C4-2B (cell line): ENCODE data around the gene MTR.

Experiments
- H3K27ac ChIP-seq: fragments of 450-650 bp; 2 replicates; pipeline ENCODE4 v1.5.1; 2017
- CTCF ChIP-seq: fragments of 450-650 bp; conservative IDR thresholded peaks from 2 replicates; pipeline ENCODE4 v1.5.1; 2017; ENCODE audit warnings: mild to moderate bottlenecking
- ZFX ChIP-seq: fragments of 450-650 bp; IDR thresholded peaks from 2 replicates; pipeline ENCODE4 v1.6.1; 2017

MTR gene

GRCh38 chr1:236913371-236914037, 118.4 kb downstream of the MTR start:
- no peak for TF ChIP-seq CTCF
- no peak for TF ChIP-seq ZFX
- H3K27ac ChIP-seq, result no peak overlapping the region

- H3K27ac ChIP-seq, result no peak overlapping the region
Measured at GRCh38 chr1:236914375-236914774, 119.3 kb downstream of the MTR start.

GRCh38 chr1:236916131-236916800, 121.2 kb downstream of the MTR start:
- TF ChIP-seq ZFX (no peak), CTCF (no peak)
- H3K27ac ChIP-seq, result no peak overlapping the region

More at GRCh38 chr1:236914375-236914774, 119.3 kb downstream of the MTR start:
- no peak for TF ChIP-seq ZFX
- TF ChIP-seq CTCF, result no peak

GRCh38 chr1:236917448-236917847, 122.4 kb downstream of the MTR start:
- no peak for TF ChIP-seq ZFX
- TF ChIP-seq CTCF, result no peak
- no peak overlapping the region for H3K27ac ChIP-seq

- TF ChIP-seq CTCF (no peak), ZFX (no peak)
- H3K27ac ChIP-seq, result no peak overlapping the region
Measured at GRCh38 chr1:236920286-236920894, 125.3 kb downstream of the MTR start.

DNA sequence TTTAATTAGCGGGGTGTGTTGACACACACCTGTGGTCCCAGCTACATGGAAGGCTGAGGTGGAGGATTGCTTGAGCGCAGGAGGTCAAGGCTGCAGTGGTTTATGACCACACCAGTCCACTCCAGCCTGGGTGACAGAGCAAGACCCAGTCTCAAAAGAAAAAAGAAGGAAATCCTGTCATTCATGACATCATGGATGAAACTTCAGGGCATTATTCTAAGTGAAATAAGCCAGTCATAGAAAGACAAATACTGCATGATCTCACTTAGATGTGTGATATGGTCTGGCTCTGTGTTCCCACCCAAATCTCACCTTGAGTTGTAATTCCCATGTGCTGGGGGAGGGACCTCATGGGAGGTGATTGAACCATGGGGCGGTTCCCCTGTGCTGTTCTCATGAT, 126.5 kb downstream of the MTR start:
- TF ChIP-seq CTCF, result no peak
- TF ChIP-seq ZFX, result no peak

DNA sequence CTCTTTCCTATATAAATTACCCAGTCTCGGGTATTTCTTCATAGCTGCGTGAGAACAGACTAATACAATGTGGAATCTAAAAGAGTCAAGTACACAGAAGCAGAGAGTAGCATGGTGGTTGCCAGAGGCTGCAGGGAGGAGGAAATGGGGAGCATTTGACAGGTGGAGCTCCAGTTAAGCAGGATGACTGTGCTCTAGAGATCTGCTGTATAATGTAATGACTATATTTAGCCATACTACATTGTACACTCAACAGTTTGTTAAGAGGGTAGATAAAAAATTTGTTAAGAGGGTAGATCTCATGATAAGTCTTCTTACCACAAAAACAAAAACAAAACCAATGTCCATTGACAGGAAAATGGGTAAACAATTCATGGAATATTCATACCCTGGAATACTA, 127.1 kb downstream of the MTR start:
- TF ChIP-seq ZFX, result no peak
- no peak for TF ChIP-seq CTCF

More for the DNA sequence above, 126.5 kb downstream of the MTR start:
- H3K27ac ChIP-seq, result no peak overlapping the region

More for the DNA sequence above, 127.1 kb downstream of the MTR start:
- H3K27ac ChIP-seq, result no peak overlapping the region
